ENCODE data around the gene TYSND1.
"Not testable (repeated sequence)": the region's sequence is repeated elsewhere in the genome, so short reads cannot be mapped to it uniquely, and the experiment has no call there.

TYSND1 gene

GRCh38 chr10:70146489-70147258 lies at the start of gene TYSND1:
Gene TYSND1 (minus strand): TSS chr10:70146700. CDS start chr10:70146586, 114 bp downstream.
- FAIRE-seq (peak; percentile 86), DNase-seq (ENCODE audit: insufficient read length, low spot score) (peak; percentile 98)

DNA sequence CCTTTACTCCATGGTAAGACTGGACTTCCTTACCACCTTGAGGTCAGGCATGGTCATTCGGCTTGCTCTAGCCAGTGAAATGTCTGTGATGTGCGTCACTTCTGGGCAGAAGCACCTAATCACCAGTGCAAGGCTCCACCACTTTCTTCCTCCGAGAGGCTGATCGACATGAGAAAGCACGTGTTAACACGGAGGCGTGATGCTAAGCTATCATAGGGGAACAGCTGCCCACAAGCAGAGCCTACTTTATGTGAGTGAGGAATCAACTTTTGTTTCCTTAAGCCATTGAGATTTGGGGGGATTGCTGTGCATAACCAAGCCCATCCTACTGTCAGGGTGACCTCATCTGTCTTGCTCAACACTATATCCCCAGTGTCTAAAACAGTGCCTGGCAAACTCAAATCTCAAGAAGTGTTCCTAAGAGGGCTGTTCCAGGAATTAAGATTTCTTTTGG lies 46.9 kb upstream of the TYSND1 start:
- no peak for DNase-seq (ENCODE audit: insufficient read length, low spot score)
- FAIRE-seq = no peak

DNA sequence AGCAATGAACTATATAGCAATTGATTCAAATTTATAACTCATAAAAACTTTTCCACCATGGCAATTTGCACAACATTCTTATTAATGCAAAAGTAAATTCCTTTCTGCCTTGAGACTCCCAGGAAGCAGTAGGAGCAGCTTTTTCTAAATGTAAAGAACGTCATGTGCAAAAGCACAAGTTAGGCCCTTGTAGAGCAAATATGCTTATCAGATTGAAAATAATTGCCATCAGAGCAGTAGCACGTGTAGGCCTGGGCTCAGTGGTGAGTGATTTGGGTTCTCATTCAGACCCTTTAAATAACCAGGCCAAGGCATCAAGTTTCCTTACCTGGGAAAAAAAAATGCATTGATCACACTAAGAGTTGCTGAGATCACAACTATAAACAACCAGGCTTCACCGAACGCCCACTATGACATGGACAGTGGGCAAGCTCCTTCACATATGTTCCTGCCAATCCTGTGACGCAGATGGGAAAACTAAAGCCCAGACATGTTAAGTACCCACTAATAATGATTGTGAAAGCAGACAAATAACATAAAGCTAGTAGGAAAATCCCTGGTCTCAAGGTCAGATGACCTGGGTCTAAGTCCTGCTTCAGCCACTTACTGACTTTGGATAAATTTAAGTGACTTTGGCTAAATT lies 45.9 kb upstream of the TYSND1 start:
- no peak for DNase-seq (ENCODE audit: insufficient read length, low spot score)
- FAIRE-seq = no peak

GRCh38 chr10:70191972-70192305 lies 45.4 kb upstream of the TYSND1 start:
- FAIRE-seq (no peak), DNase-seq (ENCODE audit: insufficient read length, low spot score) (peak; percentile 41)

DNA sequence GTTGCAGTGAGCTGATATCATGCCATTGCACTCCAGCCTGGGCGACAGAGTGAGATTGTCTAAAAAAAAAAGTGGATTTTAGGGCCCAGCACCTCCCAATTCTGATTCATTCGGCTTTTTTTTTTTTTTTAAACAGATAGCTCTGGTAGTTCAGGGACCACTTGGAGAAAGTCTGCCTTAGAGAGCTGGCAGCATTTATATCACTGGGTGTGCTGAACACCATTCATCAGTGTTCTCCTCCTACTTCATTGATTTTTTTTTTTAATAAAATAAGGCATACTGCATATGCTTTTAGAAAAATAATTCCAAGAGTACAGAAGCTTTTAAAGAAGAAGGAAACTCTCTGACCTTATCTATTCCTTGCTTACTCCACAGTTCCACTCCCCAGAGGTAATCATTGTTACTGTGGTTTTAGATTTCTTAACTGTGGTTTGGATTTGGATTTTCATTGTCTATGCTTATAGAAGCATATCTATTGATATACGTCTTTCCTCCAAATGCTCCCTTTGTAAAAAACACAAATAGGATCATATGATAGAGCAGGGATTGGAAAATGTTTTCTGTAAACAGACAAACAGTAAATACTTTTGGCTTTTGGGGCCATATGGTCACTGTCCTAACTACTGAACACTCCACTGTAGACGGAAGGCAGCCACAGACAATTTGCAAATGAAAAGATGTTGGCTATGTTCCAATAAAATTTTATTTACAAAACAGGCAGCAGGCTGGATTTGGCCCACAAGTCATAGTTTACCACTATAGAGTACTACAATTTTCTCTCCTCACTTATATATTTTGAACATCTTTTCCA lies 44.9 kb upstream of the TYSND1 start:
- FAIRE-seq = no peak

DNA sequence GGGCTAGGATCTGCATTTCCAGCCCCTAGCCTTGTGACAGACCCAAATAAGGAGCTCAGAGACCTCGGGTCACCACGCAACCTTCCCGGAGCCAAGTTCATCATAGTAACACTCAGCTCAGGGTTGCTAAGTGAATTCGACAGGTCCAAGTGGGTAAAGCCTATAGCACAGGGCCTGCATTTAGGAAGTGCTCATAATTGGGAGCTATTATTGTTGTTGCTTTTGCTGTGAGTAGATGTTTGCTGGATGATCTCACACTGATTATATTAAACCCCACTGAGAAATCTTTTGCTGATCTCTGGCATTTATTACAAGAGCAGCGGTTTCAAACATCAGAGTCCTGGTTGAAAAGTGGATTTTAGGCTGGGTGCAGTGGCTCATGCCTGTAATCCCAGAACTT lies 44.1 kb upstream of the TYSND1 start:
- FAIRE-seq (no peak), DNase-seq (ENCODE audit: insufficient read length, low spot score) (no peak)

More for the DNA sequence above, 44.9 kb upstream of the TYSND1 start:
- DNase-seq (ENCODE audit: insufficient read length, low spot score) = no peak

GRCh38 chr10:70190102-70190501 lies 43.6 kb upstream of the TYSND1 start:
- FAIRE-seq (no peak), DNase-seq (ENCODE audit: insufficient read length, low spot score) (no peak)

DNA sequence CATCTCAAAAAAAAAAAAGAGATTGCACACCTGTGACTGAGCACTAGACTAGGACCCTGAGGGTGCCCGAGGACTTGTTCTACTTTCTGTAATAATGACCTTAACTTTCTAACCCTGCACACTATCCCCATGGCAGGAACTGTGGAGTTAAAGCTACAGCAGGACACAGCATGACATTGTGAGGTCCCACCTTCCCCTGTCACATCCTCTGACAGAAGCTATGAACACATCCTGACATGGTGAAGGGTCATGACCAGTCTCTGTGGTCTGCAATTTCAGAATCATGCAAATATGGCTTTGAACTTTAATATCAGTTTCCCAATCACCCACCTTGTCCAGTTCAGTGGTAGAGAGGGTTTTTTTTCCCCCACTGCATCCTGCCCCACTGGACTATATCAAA lies 42.3 kb upstream of the TYSND1 start:
- FAIRE-seq (no peak), DNase-seq (ENCODE audit: insufficient read length, low spot score) (no peak)

DNA sequence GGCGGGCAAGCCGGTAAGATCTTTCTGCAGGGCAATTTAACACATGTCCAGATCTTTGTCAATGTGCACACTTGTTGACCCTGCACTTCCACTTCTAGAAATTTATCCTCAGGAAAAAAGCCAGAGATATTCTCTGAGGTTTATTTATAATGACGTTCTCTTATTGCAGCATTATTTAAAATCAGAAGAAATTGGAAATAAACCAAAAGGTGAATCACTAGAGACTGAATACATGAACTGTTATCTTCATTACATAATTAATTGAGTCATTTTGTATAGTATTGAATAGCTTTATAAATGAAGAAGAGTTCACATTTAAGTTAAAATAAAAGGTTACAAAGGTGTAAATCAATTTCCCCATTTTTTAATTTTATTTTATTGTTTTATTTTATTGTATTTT lies 40.1 kb upstream of the TYSND1 start:
- FAIRE-seq = no peak
- DNase-seq (ENCODE audit: insufficient read length, low spot score) = no peak

DNA sequence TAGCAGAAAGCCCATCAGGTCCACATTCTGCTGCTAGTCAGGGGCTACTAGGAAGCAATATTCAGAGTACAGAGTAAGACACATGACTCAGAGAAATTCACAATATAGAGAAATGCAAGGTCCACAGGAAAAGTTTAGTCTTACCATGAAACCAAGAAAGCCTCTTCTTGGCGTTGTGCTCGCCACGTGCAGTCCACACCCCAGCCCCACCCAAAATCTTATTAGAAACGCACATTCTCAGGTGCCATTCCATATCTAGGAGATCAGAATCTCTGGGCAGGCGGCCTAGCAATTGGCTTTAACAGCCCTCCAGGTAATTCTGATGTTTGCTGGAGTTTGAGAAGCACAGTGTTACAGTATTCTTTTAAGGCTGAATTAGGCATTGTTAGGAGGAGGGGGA lies 39.6 kb upstream of the TYSND1 start:
- DNase-seq (ENCODE audit: insufficient read length, low spot score) (no peak), FAIRE-seq (no peak)

DNA sequence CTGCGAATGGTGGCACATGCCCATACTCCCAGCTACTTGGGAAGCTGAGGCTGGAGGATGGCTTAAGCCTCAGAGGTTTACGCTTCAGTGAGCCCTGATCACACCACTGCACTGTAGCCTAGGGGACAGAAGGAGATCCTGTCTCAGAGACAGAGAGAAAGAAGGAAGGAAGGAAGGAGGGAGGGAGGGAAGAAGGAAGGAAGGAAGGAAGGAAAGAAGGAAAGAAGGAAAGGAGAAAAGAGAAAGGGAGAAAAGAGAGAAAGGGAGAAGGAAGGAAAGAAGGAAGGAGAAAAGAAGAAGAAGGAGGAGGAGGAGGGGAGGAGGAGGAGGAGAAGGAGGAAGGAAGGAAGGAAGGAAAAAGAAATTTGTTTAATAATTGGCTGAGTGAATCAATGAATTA lies 36.8 kb upstream of the TYSND1 start:
- FAIRE-seq (no peak), DNase-seq (ENCODE audit: insufficient read length, low spot score) (no peak)

- not testable (repeated sequence) for FAIRE-seq
Measured at GRCh38 chr10:70179209-70179608, 32.7 kb upstream of the TYSND1 start.

DNA sequence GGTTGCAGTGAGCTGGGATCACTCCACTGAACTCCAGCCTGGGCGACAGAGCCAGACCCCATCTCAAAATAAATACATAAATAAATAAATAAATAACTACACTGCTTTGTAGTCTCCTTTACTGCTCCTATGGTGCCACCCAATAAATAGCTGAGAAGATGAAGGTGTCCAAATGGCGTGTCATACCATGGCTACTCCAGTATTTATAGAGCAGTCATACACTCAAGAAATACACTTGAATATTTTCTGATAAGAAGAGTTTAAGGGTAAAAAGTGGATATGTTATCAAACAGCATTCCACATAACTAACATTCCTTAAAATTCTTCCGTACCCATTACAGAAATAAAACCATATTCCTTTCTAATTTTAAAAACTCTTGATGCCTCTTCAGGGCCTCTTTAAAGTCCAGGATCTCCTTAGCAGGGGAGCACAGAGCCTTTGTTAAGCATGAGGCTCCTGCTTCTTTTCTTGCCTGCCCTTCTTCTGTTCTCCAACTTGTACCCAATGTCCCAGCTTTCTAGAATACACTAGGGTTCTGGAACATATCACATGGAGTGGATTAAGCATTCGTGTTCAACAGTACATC lies 31.7 kb upstream of the TYSND1 start:
- no peak for FAIRE-seq
- DNase-seq (ENCODE audit: insufficient read length, low spot score) = no peak

More at GRCh38 chr10:70179209-70179608, 32.7 kb upstream of the TYSND1 start:
- not testable (repeated sequence) for DNase-seq (ENCODE audit: insufficient read length, low spot score)

DNA sequence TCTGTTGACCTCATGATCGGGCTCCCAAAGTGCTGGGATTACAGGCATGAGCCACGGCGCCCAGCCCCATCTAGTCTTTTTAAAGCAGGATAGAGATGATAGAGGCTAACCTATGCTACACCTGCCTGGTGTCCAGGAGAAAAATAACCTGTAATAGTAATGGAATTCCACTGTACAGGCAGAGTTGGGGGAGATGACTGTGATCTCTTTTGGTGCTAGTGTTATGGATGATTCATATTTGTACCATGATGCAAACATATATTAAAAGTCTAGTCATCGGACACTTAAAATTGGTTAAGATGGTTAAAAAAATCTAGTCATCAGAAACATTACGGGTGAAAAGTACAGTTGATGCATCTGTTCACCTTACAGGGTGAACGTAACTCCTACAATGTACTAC lies 29.9 kb upstream of the TYSND1 start:
- no peak for DNase-seq (ENCODE audit: insufficient read length, low spot score)
- FAIRE-seq = no peak

- FAIRE-seq = no peak
Measured at GRCh38 chr10:70175516-70175915, 29.0 kb upstream of the TYSND1 start.

GRCh38 chr10:70174058-70174741 lies 27.7 kb upstream of the TYSND1 start:
- DNase-seq (ENCODE audit: insufficient read length, low spot score) (no peak), FAIRE-seq (no peak)

More at GRCh38 chr10:70175516-70175915, 29.0 kb upstream of the TYSND1 start:
- no peak for DNase-seq (ENCODE audit: insufficient read length, low spot score)

- DNase-seq (ENCODE audit: insufficient read length, low spot score) (no peak), FAIRE-seq (no peak)
Measured at GRCh38 chr10:70169649-70170364, 23.3 kb upstream of the TYSND1 start.

GRCh38 chr10:70169011-70169410 lies 22.5 kb upstream of the TYSND1 start:
- no peak for DNase-seq (ENCODE audit: insufficient read length, low spot score)
- no peak for FAIRE-seq

DNA sequence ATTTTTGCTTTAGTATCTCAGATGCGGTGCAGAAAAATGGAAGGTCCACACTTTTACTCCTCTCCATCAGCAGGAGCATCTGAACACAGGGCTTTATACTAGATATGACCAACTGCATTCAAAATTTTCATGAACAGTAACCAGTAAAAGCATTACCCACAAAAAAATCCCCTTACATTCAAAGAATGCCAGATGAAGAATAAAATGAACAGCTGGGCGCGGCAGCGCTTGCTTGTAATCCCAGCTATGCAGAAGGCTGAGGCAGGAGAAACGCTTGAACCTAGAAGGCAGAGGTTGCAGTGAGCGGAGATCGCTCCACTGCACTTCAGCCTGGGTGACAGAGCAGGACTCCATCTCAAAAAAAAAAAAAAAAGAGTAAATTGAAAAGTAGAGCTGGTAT lies 20.7 kb upstream of the TYSND1 start:
- FAIRE-seq = no peak
- no peak for DNase-seq (ENCODE audit: insufficient read length, low spot score)

DNA sequence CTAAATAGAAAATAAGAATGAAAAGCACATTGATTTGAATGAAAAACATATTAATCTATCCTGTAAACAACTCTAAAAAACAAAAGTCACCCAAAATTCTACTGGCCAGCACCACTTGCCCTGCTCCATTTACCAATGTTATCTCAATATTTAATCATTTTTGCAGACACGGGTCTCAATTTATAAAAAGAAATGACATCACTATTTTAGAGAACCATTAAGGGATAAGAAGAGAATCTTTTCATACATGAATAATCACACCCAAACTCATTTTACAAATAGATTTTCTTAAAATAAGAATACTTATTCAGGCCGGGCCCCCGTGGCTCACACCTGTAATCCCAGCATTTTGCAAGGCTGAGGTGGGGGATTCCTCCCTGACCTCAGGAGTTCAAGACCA lies 19.9 kb upstream of the TYSND1 start:
- FAIRE-seq (no peak), DNase-seq (ENCODE audit: insufficient read length, low spot score) (no peak)

Data from HTR-8/SVneo (cell line).